Measurements from ENCODE around the gene ECEL1. TPM values are rescaled to one million over a fixed set of nuclear protein-coding genes. Genes with fewer than 3 reads are reported as not detected.
"Not testable (repeated sequence)": the region's sequence is repeated elsewhere in the genome, so short reads cannot be mapped to it uniquely, and the experiment has no call there.

ECEL1 gene
- total RNA-seq, 4 donors from 2014 or later: not detected

GRCh38 chr2:232456296-232457120, 31.1 kb downstream of the ECEL1 start:
- Histone ChIP-seq H3K4me3 (peak overlapping the region in 3 of 4 donors; percentile 14 to 55 (median 54)), H3K27ac (peak overlapping the region in 3 of 4 donors; percentile 45 to 94 (median 84)), H3K9me3 (no peaks in the 10 kb centered on the region), H3K4me1 (no peaks in the 10 kb centered on the region), H3K36me3 (no peaks in the 10 kb centered on the region), H3K27me3 (no peaks in the 10 kb centered on the region)
- peak in 2 of 3 donors; percentile 42 to 44 for DNase-seq
- TF ChIP-seq POLR2A (IDR thresholded peaks at IDR 0.05): no peak
- TF ChIP-seq CTCF (IDR thresholded peaks at IDR 0.05): no peak

DNA sequence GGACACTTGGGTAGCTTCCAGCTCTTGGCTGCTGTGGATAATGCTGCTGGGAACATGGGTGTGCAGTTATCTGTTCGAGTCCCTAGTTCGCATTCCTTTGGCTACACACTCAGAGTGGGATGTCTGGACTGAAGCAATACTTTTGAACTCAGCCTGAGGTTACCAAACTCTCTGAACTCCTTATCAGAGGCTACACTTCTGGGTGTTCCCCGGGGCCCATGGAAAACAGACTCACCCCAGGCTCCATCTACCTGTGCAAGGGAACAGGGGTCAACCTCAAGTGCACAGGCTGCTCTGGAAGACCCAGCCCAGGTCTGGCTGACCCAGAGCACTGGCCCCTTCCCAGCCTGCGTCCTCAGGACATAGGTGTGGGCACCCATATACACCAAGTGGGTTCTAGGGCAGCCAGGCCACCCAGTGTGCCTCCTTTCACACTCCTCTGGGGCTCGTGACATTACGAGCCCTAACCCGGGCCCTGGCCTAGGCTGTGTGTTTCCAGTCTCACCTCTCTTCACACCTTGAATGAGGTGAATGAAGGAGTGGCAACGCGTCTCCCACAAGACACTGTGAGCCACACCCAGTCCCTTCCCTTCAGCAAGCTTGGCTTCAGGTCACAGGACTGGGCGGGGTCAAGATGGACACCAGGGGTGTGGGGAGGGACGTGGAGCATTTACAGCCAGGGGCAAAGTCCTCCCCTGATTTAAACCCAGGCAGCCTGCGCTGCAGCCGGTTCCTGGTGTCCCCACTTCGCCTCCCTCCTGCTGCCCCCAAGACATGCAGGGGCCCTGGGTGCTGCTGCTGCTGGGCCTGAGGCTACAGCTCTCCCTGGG, 32.0 kb downstream of the ECEL1 start, which contains the start of gene ALPI:
Gene ALPI, plus strand, starts transcription at position 728 of the 830 bp plus-strand sequence. Its CDS starts 47 bp downstream, at position 775.
- TF ChIP-seq CTCF (IDR thresholded peaks at IDR 0.05) (no peak), POLR2A (IDR thresholded peaks at IDR 0.05) (peak; percentile 89 to 94)
- Histone ChIP-seq H3K36me3 (no peaks in the 10 kb centered on the region), H3K9me3 (no peaks in the 10 kb centered on the region), H3K27me3 (no peaks in the 10 kb centered on the region), H3K27ac (peak within 1 kb of the TSS in 3 of 4 donors; percentile 53 to 94 (median 84)), H3K4me3 (peak within 1 kb of the TSS in 3 of 4 donors; percentile 14 to 55 (median 54)), H3K4me1 (no peaks in the 10 kb centered on the region)
- DNase-seq: peak in 2 of 3 donors; percentile 91 to 92

GRCh38 chr2:232454630-232455029, 33.0 kb downstream of the ECEL1 start:
- no peaks in the 10 kb centered on the region for H3K36me3 ChIP-seq
- no peaks in the 10 kb centered on the region for H3K9me3 ChIP-seq
- peak overlapping the region in 2 of 4 donors; percentile 84 to 94 for H3K27ac ChIP-seq
- DNase-seq: peak in 1 of 3 donors; percentile 27
- TF ChIP-seq CTCF (IDR thresholded peaks at IDR 0.05) (no peak), POLR2A (IDR thresholded peaks at IDR 0.05) (no peak)
- no peaks in the 10 kb centered on the region for H3K27me3 ChIP-seq
- no peaks in the 10 kb centered on the region for H3K4me1 ChIP-seq
- no peak overlapping the region for H3K4me3 ChIP-seq

DNA sequence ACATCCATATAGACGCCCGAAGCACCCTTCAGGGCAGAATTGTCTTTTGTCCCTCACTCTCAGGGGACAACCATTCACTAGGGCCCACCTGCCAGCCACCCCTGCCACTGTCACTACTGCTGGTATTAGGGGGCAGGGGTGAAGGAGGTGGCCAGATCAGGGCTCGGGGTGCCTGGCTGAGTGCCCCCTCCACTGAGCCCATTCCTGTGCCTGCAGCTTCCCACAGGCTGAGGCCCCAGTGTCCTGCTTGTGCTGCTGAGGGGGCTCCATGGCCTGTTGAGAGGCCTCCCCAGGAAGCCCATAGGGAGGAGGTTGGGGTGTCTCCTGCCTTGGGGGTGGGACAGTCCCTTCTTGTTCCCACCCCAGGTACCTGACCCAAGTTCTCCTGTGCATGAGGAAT, 36.0 kb downstream of the ECEL1 start:
- H3K27ac ChIP-seq, H3K36me3 ChIP-seq, H3K9me3 ChIP-seq, DNase-seq, H3K4me1 ChIP-seq, H3K4me3 ChIP-seq, H3K27me3 ChIP-seq: not testable (repeated sequence)

DNA sequence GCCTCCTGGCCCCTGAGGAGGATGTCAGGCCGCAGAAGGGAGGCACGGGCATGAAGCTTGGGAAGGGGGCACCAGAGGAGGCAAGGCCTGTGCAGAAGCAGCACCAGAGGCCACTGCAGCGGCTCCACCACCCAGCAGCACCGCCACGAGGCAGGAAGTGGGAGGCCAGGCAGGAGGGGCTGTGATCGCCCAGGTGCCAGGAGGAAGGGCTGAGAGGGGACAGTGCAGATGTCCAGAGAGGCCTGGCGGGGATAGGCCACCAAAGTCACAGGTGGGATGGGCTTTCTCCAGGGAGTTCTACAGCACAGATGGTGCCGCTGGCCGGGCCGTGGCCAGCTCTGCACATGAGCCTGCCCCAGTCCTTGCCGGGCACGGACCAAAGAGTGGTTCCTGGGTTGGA, 37.7 kb downstream of the ECEL1 start:
- no peaks in the 10 kb centered on the region for H3K27me3 ChIP-seq
- H3K9me3 ChIP-seq: no peaks in the 10 kb centered on the region
- no peak overlapping the region for H3K27ac ChIP-seq
- TF ChIP-seq POLR2A (IDR thresholded peaks at IDR 0.05) (no peak), CTCF (IDR thresholded peaks at IDR 0.05) (no peak)
- H3K36me3 ChIP-seq: no peaks in the 10 kb centered on the region
- DNase-seq: no peak
- peaks cover 0 to 9% (median 4%) of the 10 kb centered on the region in 4 donors for H3K4me1 ChIP-seq
- no peak overlapping the region for H3K4me3 ChIP-seq

All from Peyer's patch (tissue), 4 donors.